ENCODE data around the gene PNMA6F.

GRCh38 chrX:153366119-153366518, 44.6 kb upstream of the PNMA6F start:
- TF ChIP-seq CTCF (IDR thresholded peaks at IDR 0.05; ENCODE audit: low read length) (no peak), EZH2 (IDR thresholded peaks at IDR 0.05; ENCODE audit: borderline replicate concordance, low read length) (no peak)

Measured in OCI-LY1 (cell line).